OCI-LY7 (cell line): ENCODE results near the gene RASSF5.

Source experiments
- EZH2phosphoT487 ChIP-seq: fragments of 200-600 bp; sonication (generic); IDR thresholded peaks from 2 replicates; pipeline ENCODE4 v1.6.1; 2018; ENCODE audit warnings: low read depth, borderline replicate concordance, mild to moderate bottlenecking, mixed run types, antibody characterized with exemption, low read length, moderate library complexity, mixed read lengths
- TF ChIP-seq, protein P1 (sequence below): fragments of 200-600 bp; sonication (generic); conservative IDR thresholded peaks from 2 replicates; pipeline ENCODE4 v1.5.1; 2014; ENCODE audit warnings: mild to moderate bottlenecking, antibody characterized with exemption, low read length, moderate library complexity, mixed read lengths

- TF ChIP-seq, protein P1, sequence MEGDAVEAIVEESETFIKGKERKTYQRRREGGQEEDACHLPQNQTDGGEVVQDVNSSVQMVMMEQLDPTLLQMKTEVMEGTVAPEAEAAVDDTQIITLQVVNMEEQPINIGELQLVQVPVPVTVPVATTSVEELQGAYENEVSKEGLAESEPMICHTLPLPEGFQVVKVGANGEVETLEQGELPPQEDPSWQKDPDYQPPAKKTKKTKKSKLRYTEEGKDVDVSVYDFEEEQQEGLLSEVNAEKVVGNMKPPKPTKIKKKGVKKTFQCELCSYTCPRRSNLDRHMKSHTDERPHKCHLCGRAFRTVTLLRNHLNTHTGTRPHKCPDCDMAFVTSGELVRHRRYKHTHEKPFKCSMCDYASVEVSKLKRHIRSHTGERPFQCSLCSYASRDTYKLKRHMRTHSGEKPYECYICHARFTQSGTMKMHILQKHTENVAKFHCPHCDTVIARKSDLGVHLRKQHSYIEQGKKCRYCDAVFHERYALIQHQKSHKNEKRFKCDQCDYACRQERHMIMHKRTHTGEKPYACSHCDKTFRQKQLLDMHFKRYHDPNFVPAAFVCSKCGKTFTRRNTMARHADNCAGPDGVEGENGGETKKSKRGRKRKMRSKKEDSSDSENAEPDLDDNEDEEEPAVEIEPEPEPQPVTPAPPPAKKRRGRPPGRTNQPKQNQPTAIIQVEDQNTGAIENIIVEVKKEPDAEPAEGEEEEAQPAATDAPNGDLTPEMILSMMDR, result no peak
- no peak for TF ChIP-seq EZH2phosphoT487
Observed at GRCh38 chr1:206535853-206536188, 28.5 kb downstream of the RASSF5 start.
